Mucosa of descending colon (tissue), 3 donors: ENCODE measurements around the gene LRRC23. TPM values are rescaled to one million over a fixed set of nuclear protein-coding genes. Genes with fewer than 3 reads are reported as not detected.

Experiments used
- ATAC-seq: fragments of 200-7000 bp; cut with Tn5 transposase; one replicate; pipeline ENCODE4 v1.9.1; 2020; ENCODE audit warnings: mild to moderate bottlenecking, moderate library complexity
- DNase-seq, 3 donors: peaks; one replicate each; pipeline ENCODE4 v3.0.0-alpha.2; 2020
- H3K36me3 ChIP-seq: fragments of 200-600 bp; one replicate; pipeline ENCODE4 v1.8.0; 2021; ENCODE audit warnings: low read depth, mild to moderate bottlenecking
- H3K4me1 ChIP-seq: fragments of 200-600 bp; one replicate; pipeline ENCODE4 v1.8.0; 2021; ENCODE audit warnings: low read depth, mild to moderate bottlenecking
- H3K4me3 ChIP-seq: fragments of 200-600 bp; one replicate; pipeline ENCODE4 v1.8.0; 2021; ENCODE audit warnings: mild to moderate bottlenecking
- H3K9me3 ChIP-seq: fragments of 200-600 bp; one replicate; pipeline ENCODE4 v1.8.0; 2021; ENCODE audit warnings: mild to moderate bottlenecking
- intact Hi-C, 2 donors: fragments of 100-400 bp; cut with DNase I in 1 of 2; cut with micrococcal nuclease in 1 of 2; formaldehyde crosslinking; loops; one replicate each; pipeline versions ENCODE4 v1.11.0 to v1.11.1; 2022; cut with DNase I, micrococcal nuclease
- microRNA-seq: library from miRNA; unstranded; fragments of <30 nt; microRNA quantifications from one replicate; pipeline ENCODE4, GENCODE V29; 2019
- total RNA-seq, 3 donors: library from RNA; stranded (reverse); fragmentation: NEBNext Ultra II Directional in 2 of 3; extraction: Animal tissue kit (Norgen Biotek cat#: 25700) in 2 of 3; gene quantifications; one replicate each; pipeline versions ENCODE4 v1.2.1 to v1.2.4, GENCODE V29; 2021 to 2023
- TF ChIP-seq, protein P1 (sequence below): fragments of 200-600 bp; IDR thresholded peaks from one replicate; pipeline ENCODE4 v1.8.0; 2022; ENCODE audit warnings: antibody characterized with exemption, mild to moderate bottlenecking
- donor health status: DM: no; HTN: no; CAD: no; lungs with moderate emphysema.
- donor health status: DM: no; HTN: no; CAD: no.
- donor health status: DM: no; HTN: yes; CAD: no.

The LRRC23 gene
- total RNA-seq, 3 donors from 2014 or later, result 4.7 to 11.8 (median 4.9) TPM

DNA sequence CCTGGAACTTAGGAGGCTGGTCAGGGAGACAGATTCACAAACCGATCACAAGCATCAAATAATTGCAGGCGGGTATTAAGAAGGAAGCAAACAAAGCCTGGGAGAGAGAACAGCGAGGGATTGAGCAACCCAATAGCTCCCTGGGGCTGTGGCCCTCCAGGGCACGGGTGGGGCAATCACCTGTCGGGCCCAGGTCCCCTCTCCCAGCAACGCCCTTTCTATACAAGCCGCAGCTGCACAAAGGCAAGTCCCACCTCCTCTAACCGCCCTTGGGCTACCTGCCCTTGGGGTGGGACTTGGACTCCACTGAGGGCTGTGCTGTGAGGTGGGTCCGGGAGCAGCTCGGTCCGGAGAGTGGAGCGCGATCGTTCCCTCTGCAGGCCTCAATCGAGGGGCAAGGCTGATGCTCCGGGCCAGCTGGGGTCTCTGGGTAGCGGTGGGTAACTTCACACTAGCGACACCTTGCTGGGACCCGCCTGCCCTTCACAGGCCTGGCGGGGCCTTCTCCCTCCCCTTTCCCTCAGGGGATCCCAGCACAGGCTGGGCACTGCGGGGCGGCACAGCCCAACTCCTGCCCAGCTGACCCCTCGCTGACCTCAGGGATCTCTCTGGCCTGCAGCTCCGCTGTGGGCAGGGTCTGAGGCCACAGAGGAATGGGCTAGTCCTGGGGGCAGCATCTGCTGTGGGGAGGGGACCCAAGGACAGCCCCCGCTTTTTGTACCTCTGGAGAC lies 57.8 kb downstream of the LRRC23 start:
- peak; percentile 85 to 91 (median 89) for DNase-seq
- Histone ChIP-seq H3K4me1 (peaks cover 24% of the 10 kb centered on the region), H3K9me3 (no peaks in the 10 kb centered on the region), H3K4me3 (peak overlapping the region; percentile 57), H3K36me3 (no peaks in the 10 kb centered on the region)
- intact Hi-C loops, result no loop called here
- ATAC-seq, result peak; percentile 67
- TF ChIP-seq, protein P1, sequence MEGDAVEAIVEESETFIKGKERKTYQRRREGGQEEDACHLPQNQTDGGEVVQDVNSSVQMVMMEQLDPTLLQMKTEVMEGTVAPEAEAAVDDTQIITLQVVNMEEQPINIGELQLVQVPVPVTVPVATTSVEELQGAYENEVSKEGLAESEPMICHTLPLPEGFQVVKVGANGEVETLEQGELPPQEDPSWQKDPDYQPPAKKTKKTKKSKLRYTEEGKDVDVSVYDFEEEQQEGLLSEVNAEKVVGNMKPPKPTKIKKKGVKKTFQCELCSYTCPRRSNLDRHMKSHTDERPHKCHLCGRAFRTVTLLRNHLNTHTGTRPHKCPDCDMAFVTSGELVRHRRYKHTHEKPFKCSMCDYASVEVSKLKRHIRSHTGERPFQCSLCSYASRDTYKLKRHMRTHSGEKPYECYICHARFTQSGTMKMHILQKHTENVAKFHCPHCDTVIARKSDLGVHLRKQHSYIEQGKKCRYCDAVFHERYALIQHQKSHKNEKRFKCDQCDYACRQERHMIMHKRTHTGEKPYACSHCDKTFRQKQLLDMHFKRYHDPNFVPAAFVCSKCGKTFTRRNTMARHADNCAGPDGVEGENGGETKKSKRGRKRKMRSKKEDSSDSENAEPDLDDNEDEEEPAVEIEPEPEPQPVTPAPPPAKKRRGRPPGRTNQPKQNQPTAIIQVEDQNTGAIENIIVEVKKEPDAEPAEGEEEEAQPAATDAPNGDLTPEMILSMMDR, result no peak

DNA sequence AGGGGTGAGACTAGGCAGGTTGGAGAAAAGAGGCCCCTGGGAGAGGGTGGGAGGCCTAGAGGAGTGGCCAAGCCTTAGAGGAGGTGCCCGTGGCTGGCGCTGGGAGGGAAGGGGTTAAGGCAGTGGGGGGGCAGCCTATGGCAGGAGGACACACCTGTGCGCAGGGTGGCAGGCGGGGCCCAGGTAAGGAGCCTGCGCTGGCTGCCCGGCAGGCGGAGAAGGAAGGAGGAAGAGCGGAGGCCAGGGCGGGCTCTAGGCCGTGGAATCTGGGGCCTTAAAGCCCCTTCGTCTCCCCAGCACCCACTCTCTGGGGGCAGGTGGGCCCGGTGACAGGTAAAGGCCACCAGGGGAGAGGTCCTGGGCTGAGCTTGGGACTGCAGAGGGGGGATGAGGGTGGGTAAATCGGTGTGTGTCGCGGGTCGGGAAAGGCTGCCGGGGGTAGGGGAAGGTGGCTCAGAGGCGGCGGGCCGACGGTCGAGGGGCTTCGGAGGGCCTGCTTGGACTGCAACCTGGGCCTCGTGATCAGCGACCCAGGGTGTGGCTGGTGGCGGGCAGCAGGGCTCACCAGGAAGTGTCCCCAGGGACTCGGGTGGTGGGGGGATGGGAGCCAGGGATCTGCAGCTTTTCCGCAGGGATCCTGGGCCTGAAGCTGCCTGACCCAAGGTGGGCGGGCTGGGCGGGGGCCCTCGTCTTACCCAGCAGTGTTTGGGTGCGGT lies 58.6 kb downstream of the LRRC23 start:
- H3K36me3 ChIP-seq, result no peaks in the 10 kb centered on the region
- H3K4me1 ChIP-seq, result peaks cover 30% of the 10 kb centered on the region
- peak; percentile 96 to 97 (median 96) for DNase-seq
- no peaks in the 10 kb centered on the region for H3K9me3 ChIP-seq
- TF ChIP-seq, protein P1, result no peak
- peak; percentile 73 for ATAC-seq
- intact Hi-C loops, result no loop called here
- peak overlapping the region; percentile 57 for H3K4me3 ChIP-seq

Small RNAs within 50 kb of the gene (microRNA-seq; reads per million reads assigned to microRNA genes)
- 5,191 reads per million, percentile 92 among the genes with 10 or more reads in this experiment for gene MIR141
- gene MIR200C, result 55,348 reads per million, percentile 99 among the genes with 10 or more reads in this experiment

Other genes starting within 250 kb of the LRRC23 start
- 10 to 100 TPM; 28.9 to 46.9 (median 45.9) TPM for gene ING4, start 241.7 kb upstream of the LRRC23 start, total RNA-seq
- 10 to 100 TPM; 54.5 to 67.8 (median 64.3) TPM for gene ZNF384, start 215.4 kb upstream of the LRRC23 start, total RNA-seq
- 1 to 10 TPM in 1 of 3 donors, under 1 TPM in 1, not detected in 1; 0.53 to 2.9 TPM for gene PIANP, start 204.0 kb upstream of the LRRC23 start, total RNA-seq
- 10 to 100 TPM; 32.8 to 47.2 (median 39.2) TPM for gene COPS7A, start 180.8 kb upstream of the LRRC23 start, total RNA-seq
- gene MLF2, start 151.7 kb upstream of the LRRC23 start, total RNA-seq, result 100 to 1,000 TPM; 136 to 177 (median 149) TPM
- gene PTMS, start 138.5 kb upstream of the LRRC23 start, total RNA-seq, result 100 to 1,000 TPM; 116 to 549 (median 122) TPM
- gene LAG3, start 132.3 kb upstream of the LRRC23 start, total RNA-seq, result 1 to 10 TPM; 1.8 to 4.7 (median 2.1) TPM
- gene CD4, start 115.3 kb upstream of the LRRC23 start, total RNA-seq, result 10 to 100 TPM in 2 of 3 donors, 1 to 10 TPM in 1; 8.9 to 16.5 (median 14.8) TPM
- gene GPR162, start 83.0 kb upstream of the LRRC23 start, total RNA-seq, result 10 to 100 TPM in 1 of 3 donors, 1 to 10 TPM in 2; 1.7 to 18.6 (median 3.1) TPM
- gene P3H3, start 76.4 kb upstream of the LRRC23 start, total RNA-seq, result 10 to 100 TPM in 1 of 3 donors, 1 to 10 TPM in 2; 1.6 to 24.2 (median 5.2) TPM
- 1 to 10 TPM in 1 of 3 donors, under 1 TPM in 2; 0.38 to 5.3 (median 0.96) TPM for gene GNB3, start 63.9 kb upstream of the LRRC23 start, total RNA-seq
- gene CDCA3, start 53.5 kb upstream of the LRRC23 start, total RNA-seq, result 10 to 100 TPM in 1 of 3 donors, 1 to 10 TPM in 2; 2.8 to 15.3 (median 5.2) TPM
- 10 to 100 TPM; 65.9 to 80.7 (median 79.7) TPM for gene USP5, start 52.7 kb upstream of the LRRC23 start, total RNA-seq
- gene TPI1, start 37.3 kb upstream of the LRRC23 start, total RNA-seq, result 100 to 1,000 TPM; 408 to 766 (median 700) TPM
- gene SPSB2, start 31.5 kb upstream of the LRRC23 start, total RNA-seq, result 10 to 100 TPM in 2 of 3 donors, 1 to 10 TPM in 1; 9.7 to 11.7 (median 10.6) TPM
- 10 to 100 TPM in 1 of 3 donors, 1 to 10 TPM in 2; 4.5 to 67.3 (median 7.6) TPM for gene ENO2, start 9.8 kb downstream of the LRRC23 start, total RNA-seq
- 100 to 1,000 TPM in 1 of 3 donors, 10 to 100 TPM in 2; 68.5 to 208 (median 82.4) TPM for gene ATN1, start 23.1 kb downstream of the LRRC23 start, total RNA-seq
- not detected for gene RNU7-1, start 39.0 kb downstream of the LRRC23 start, total RNA-seq
- gene C12orf57, start 39.2 kb downstream of the LRRC23 start, total RNA-seq, result 100 to 1,000 TPM; 113 to 175 (median 130) TPM
- gene PTPN6, start 46.5 kb downstream of the LRRC23 start, total RNA-seq, result 10 to 100 TPM; 37.4 to 61.7 (median 51.7) TPM
- gene PHB2, start 65.8 kb downstream of the LRRC23 start, total RNA-seq, result 100 to 1,000 TPM; 204 to 266 (median 209) TPM
- 10 to 100 TPM; 29.6 to 33.7 (median 33.4) TPM for gene EMG1, start 66.1 kb downstream of the LRRC23 start, total RNA-seq
- 100 to 1,000 TPM in 2 of 3 donors, 10 to 100 TPM in 1; 79.8 to 121 (median 102) TPM for gene LPCAT3, start 113.7 kb downstream of the LRRC23 start, total RNA-seq
- 100 to 1,000 TPM in 2 of 3 donors, 10 to 100 TPM in 1; 36.0 to 304 (median 168) TPM for gene C1S, start 155.9 kb downstream of the LRRC23 start, total RNA-seq
- gene C1R, start 187.6 kb downstream of the LRRC23 start, total RNA-seq, result 100 to 1,000 TPM in 2 of 3 donors, 10 to 100 TPM in 1; 38.7 to 273 (median 222) TPM
- gene C1RL, start 204.4 kb downstream of the LRRC23 start, total RNA-seq, result 10 to 100 TPM; 47.5 to 61.4 (median 49.4) TPM
- gene RBP5, start 224.1 kb downstream of the LRRC23 start, total RNA-seq, result 1 to 10 TPM; 2.2 to 3.8 (median 2.5) TPM
- gene CLSTN3, start 225.5 kb downstream of the LRRC23 start, total RNA-seq, result 10 to 100 TPM; 16.4 to 23.5 (median 18.6) TPM